Calu3 (cell line): ENCODE results near the gene ACTL6B. TPM values are rescaled to one million over a fixed set of nuclear protein-coding genes. Genes with fewer than 3 reads are reported as not detected.
"Not testable (repeated sequence)": the region's sequence is repeated elsewhere in the genome, so short reads cannot be mapped to it uniquely, and the experiment has no call there.

Source experiments
- Bru-seq: library from RNA; stranded (reverse); fragments of 400-500 nt; gene quantifications from one replicate; lab custom pipeline; 2021; lab: Mats Ljungman, UMichigan
- BruChase-seq, 2 experiments: library from RNA; stranded (reverse); fragments of 400-500 nt; gene quantifications; one replicate each; lab custom pipeline; 2021; lab: Mats Ljungman, UMichigan
- BruUV-seq: library from RNA; stranded (reverse); fragments of 400-500 nt; replicated peaks from 2 replicates; lab custom pipeline; 2021; lab: Mats Ljungman, UMichigan
- CTCF ChIA-PET: fragments of 300-600 bp; sonication (Branson Sonifier 250); formaldehyde crosslinking; loops from one replicate; lab custom pipeline; 2022; ENCODE audit warnings: antibody characterized with exemption; lab: Charles Lee
- DNase-seq: peaks from one replicate; pipeline ENCODE4 v3.0.0; 2022
- H3K27ac Mint-ChIP-seq: one replicate; pipeline ENCODE4 v1.8.0; 2022; ENCODE audit warnings: mixed read lengths; ENCODE audit not compliant: unreplicated experiment
- H3K27me3 Mint-ChIP-seq: one replicate; pipeline ENCODE4 v1.8.0; 2022; ENCODE audit warnings: mixed read lengths; ENCODE audit not compliant: unreplicated experiment
- H3K36me3 Mint-ChIP-seq: one replicate; pipeline ENCODE4 v1.8.0; 2022; ENCODE audit warnings: mild to moderate bottlenecking, moderate library complexity, mixed read lengths; ENCODE audit not compliant: insufficient read depth, unreplicated experiment
- H3K4me1 Mint-ChIP-seq: one replicate; pipeline ENCODE4 v1.8.0; 2022; ENCODE audit warnings: mild to moderate bottlenecking, low read depth, mixed read lengths; ENCODE audit not compliant: unreplicated experiment
- H3K4me3 Mint-ChIP-seq: one replicate; pipeline ENCODE4 v1.8.0; 2022; ENCODE audit warnings: mild to moderate bottlenecking, low read depth, moderate library complexity, mixed read lengths; ENCODE audit not compliant: unreplicated experiment
- H3K9me3 Mint-ChIP-seq: one replicate; pipeline ENCODE4 v1.8.0; 2022; ENCODE audit warnings: low read depth, mixed read lengths; ENCODE audit not compliant: unreplicated experiment
- CTCF ChIP-seq: fragments of 200-600 bp; IDR thresholded peaks from one replicate; pipeline ENCODE4 v1.8.0; 2022; ENCODE audit warnings: antibody characterized with exemption; ENCODE audit not compliant: unreplicated experiment
- intact Hi-C: fragments of 100-400 bp; cut with micrococcal nuclease; formaldehyde crosslinking; loops from one replicate; pipeline ENCODE4 v1.10.0; 2022; ENCODE audit not compliant: unreplicated experiment
- long read RNA-seq: library from polyadenylated mRNA; stranded (forward); transcript quantifications from one replicate; pipeline ENCODE4 v2.0.0, GENCODE V29; 2022
- total RNA-seq: library from RNA; stranded (reverse); gene quantifications from 2 replicates; pipeline ENCODE4 v1.2.3, GENCODE V29; 2022

The ACTL6B gene
- total RNA-seq (not detected in 2 replicates), Bru-seq, nascent RNA (not detected), BruChase-seq, experiment 1, labeled RNA remaining after a 6-hour chase (percentile 6 among the genes with signal in this experiment), BruChase-seq, experiment 2, labeled RNA remaining after a 2-hour chase (not detected)
- long read RNA-seq: 0 reads

GRCh38 chr7:100655908-100656674, at the start of gene ACTL6B:
Gene ACTL6B, minus strand, starts transcription at chr7:100656448. Its CDS starts 94 bp downstream, at chr7:100656354.
- Mint-ChIP-seq H3K9me3 (no peaks in the 10 kb centered on the region), H3K4me1 (no peaks in the 10 kb centered on the region), H3K27ac (no peak within 1 kb of the TSS), H3K4me3 (no peak within 1 kb of the TSS), H3K36me3 (no peaks in the 10 kb centered on the region), H3K27me3 (peaks cover 26% of the 10 kb centered on the region)
- CTCF ChIA-PET: no interaction called here
- no TSS peak for BruUV-seq
- no peak for DNase-seq
- no peak for TF ChIP-seq CTCF
- intact Hi-C loops: no loop called here

- Mint-ChIP-seq H3K4me3 (peak overlapping the region; percentile 95), H3K27ac (peak overlapping the region; percentile 80), H3K4me1 (no peaks in the 10 kb centered on the region), H3K36me3 (peaks cover 25% of the 10 kb centered on the region), H3K27me3 (peaks cover 13% of the 10 kb centered on the region), H3K9me3 (no peaks in the 10 kb centered on the region)
- DNase-seq: peak; percentile 78
- TF ChIP-seq CTCF: peak; percentile 90
- no TSS peak for BruUV-seq
- CTCF ChIA-PET: interaction anchor here (0.8 to 1.8 kb wide), 16 partner anchors 9 to 487 kb away, joined by 3 to 25 read pairs (median 5); partner anchors contain the start of genes EPHB4, GIGYF1, MOSPD3 and SLC12A9
- intact Hi-C loops: loop anchor here (1.0 kb wide), 1 partner anchor 121 kb away; no protein-coding TSS in a partner anchor
Measured at GRCh38 chr7:100705320-100705752, 49.1 kb upstream of the ACTL6B start.

GRCh38 chr7:100701089-100701488, 44.8 kb upstream of the ACTL6B start:
- DNase-seq, H3K9me3 Mint-ChIP-seq, H3K36me3 Mint-ChIP-seq, H3K4me3 Mint-ChIP-seq, intact Hi-C loops, CTCF ChIA-PET, H3K4me1 Mint-ChIP-seq, BruUV-seq, H3K27ac Mint-ChIP-seq: not testable (repeated sequence)
- peaks cover 13% of the 10 kb centered on the region for H3K27me3 Mint-ChIP-seq

- H3K9me3 Mint-ChIP-seq: no peaks in the 10 kb centered on the region
- CTCF ChIA-PET: no interaction called here
- H3K4me3 Mint-ChIP-seq: no peak overlapping the region
- TF ChIP-seq CTCF: no peak
- intact Hi-C loops: no loop called here
- no peak overlapping the region for H3K27ac Mint-ChIP-seq
- H3K27me3 Mint-ChIP-seq: peaks cover 13% of the 10 kb centered on the region
- H3K36me3 Mint-ChIP-seq: peaks cover 14% of the 10 kb centered on the region
- BruUV-seq: no TSS peak
- H3K4me1 Mint-ChIP-seq: no peaks in the 10 kb centered on the region
- no peak for DNase-seq
Measured at GRCh38 chr7:100699018-100699417, 42.8 kb upstream of the ACTL6B start.
